HG03575 (cell line): Measurements from ENCODE around the gene KRT34.
"Not testable (repeated sequence)": the region's sequence is repeated elsewhere in the genome, so short reads cannot be mapped to it uniquely, and the experiment has no call there.

ENCODE experiments used
- ATAC-seq: cut with Tn5 transposase; IDR thresholded peaks from one replicate; pipeline ENCODE4 v1.9.1; 2021; ENCODE audit not compliant: unreplicated experiment, insufficient number of reproducible peaks, low FRiP score; ENCODE audit errors: extremely low read depth

Gene KRT34

GRCh38 chr17:41381943-41382342 lies at the start of gene KRT34:
KRT34 (minus strand) TSS chr17:41382306; CDS start chr17:41382246, 60 bp downstream.
- not testable (repeated sequence) for ATAC-seq

- ATAC-seq = not testable (repeated sequence)
Measured at GRCh38 chr17:41430376-41430775, 48.3 kb upstream of the KRT34 start.

GRCh38 chr17:41429667-41430066 lies 47.6 kb upstream of the KRT34 start:
- no peak for ATAC-seq

- ATAC-seq = no peak
Measured at GRCh38 chr17:41428591-41429291, 46.6 kb upstream of the KRT34 start.

- ATAC-seq = no peak
Measured at GRCh38 chr17:41424111-41424635, 42.1 kb upstream of the KRT34 start, which contains the start of gene KRT37. KRT37 (minus strand) TSS chr17:41424585; CDS start chr17:41424523, 62 bp downstream.

GRCh38 chr17:41422586-41422985 lies 40.5 kb upstream of the KRT34 start:
- ATAC-seq = not testable (repeated sequence)

GRCh38 chr17:41421617-41422016 lies 39.5 kb upstream of the KRT34 start:
- no peak for ATAC-seq

- ATAC-seq = no peak
Measured at GRCh38 chr17:41421116-41421515, 39.0 kb upstream of the KRT34 start.

- ATAC-seq = no peak
Measured at GRCh38 chr17:41420134-41420533, 38.0 kb upstream of the KRT34 start.

GRCh38 chr17:41419716-41420115 lies 37.6 kb upstream of the KRT34 start:
- ATAC-seq = no peak

- no peak for ATAC-seq
Measured at GRCh38 chr17:41418116-41418860, 36.2 kb upstream of the KRT34 start.

GRCh38 chr17:41417576-41418015 lies 35.5 kb upstream of the KRT34 start:
- no peak for ATAC-seq

GRCh38 chr17:41417127-41417526 lies 35.0 kb upstream of the KRT34 start:
- ATAC-seq = no peak

GRCh38 chr17:41416479-41416878 lies 34.4 kb upstream of the KRT34 start:
- no peak for ATAC-seq

- ATAC-seq = no peak
Measured at GRCh38 chr17:41415833-41416335, 33.8 kb upstream of the KRT34 start.

- no peak for ATAC-seq
Measured at GRCh38 chr17:41415411-41415810, 33.3 kb upstream of the KRT34 start.

- ATAC-seq = no peak
Measured at GRCh38 chr17:41413982-41414381, 31.9 kb upstream of the KRT34 start.

- ATAC-seq = no peak
Measured at GRCh38 chr17:41413353-41413957, 31.3 kb upstream of the KRT34 start.

- no peak for ATAC-seq
Measured at GRCh38 chr17:41411072-41411840, 29.1 kb upstream of the KRT34 start.
